HCT116 (cell line): Measurements from ENCODE around the gene LMAN1L. TPM values are rescaled to one million over a fixed set of nuclear protein-coding genes. Genes with fewer than 3 reads are reported as not detected.

ENCODE experiments used
- ATAC-seq: fragments of 200-7000 bp; cut with Tn5 transposase; 2 replicates; pipeline ENCODE4 v1.9.1; 2020; ENCODE audit warnings: mild to moderate bottlenecking, moderate library complexity
- BruUV-seq: library from RNA; stranded (reverse); fragments of 400-500 nt; replicated peaks from 2 replicates; lab custom pipeline; 2021; lab: Mats Ljungman, UMichigan
- CTCF ChIA-PET: fragments of 300-600 bp; sonication (Branson Sonifier 250); formaldehyde crosslinking; loops from one replicate; lab custom pipeline; 2021; ENCODE audit warnings: antibody characterized with exemption; lab: Charles Lee
- POLR2A ChIA-PET: fragments of 300-600, 350-600 bp; sonication (Branson Sonifier 250); formaldehyde crosslinking; loops from one replicate; lab custom pipeline; 2021; ENCODE audit warnings: antibody characterized with exemption; lab: Charles Lee
- RAD21 ChIA-PET, 2 experiments: fragments of 300-600 bp; sonication (Branson Sonifier 250); formaldehyde crosslinking; loops; one replicate each; lab custom pipeline; 2023; ENCODE audit warnings: low total read pairs in 2 of 2; ENCODE audit not compliant: uncharacterized antibody in 2 of 2, unreplicated experiment in 2 of 2, low non-redundant PET in 1 of 2; lab: Charles Lee
- DNase-seq: peaks from one replicate; pipeline ENCODE4 v3.0.0-alpha.2; 2010; ENCODE audit warnings: low read depth, low spot score
- H2AFZ ChIP-seq: fragments of 200-600 bp; shearing (Covaris generic), sonication (generic); 2 replicates; pipeline ENCODE4 v1.6.1; 2017; ENCODE audit warnings: low read depth, mixed run types, mixed read lengths, antibody characterized with exemption, low read length; ENCODE audit not compliant: poor library complexity, severe bottlenecking
- H3K27ac ChIP-seq: 2 replicates; pipeline ENCODE4 v1.5.1; 2012; ENCODE audit warnings: low read depth, low read length
- H3K27me3 ChIP-seq: fragments of 200-600 bp; sonication (generic); 2 replicates; pipeline ENCODE4 v1.6.1; 2016; ENCODE audit warnings: mixed run types, low read length, mixed read lengths; ENCODE audit not compliant: insufficient read depth
- H3K36me3 ChIP-seq, 2 experiments: fragments of 200-500 bp in 1 of 2; fragments of 200-600 bp in 1 of 2; sonication (Bioruptor generic) in 1 of 2; sonication (generic) in 1 of 2; 2 replicates each; pipeline versions ENCODE4 v1.5.1 to v1.6.1; 2014 to 2016; ENCODE audit warnings: low read length in 2 of 2, inconsistent platforms in 1 of 2, mixed read lengths in 1 of 2, mixed run types in 1 of 2; ENCODE audit not compliant: insufficient read depth in 2 of 2, control insufficient read depth in 1 of 2
- H3K4me1 ChIP-seq, 2 experiments: fragments of 200-600 bp in 1 of 2; sonication (generic) in 1 of 2; 2 replicates each; pipeline versions ENCODE4 v1.5.1 to v1.6.1; 2012 to 2017; ENCODE audit warnings: low read length in 2 of 2, inconsistent platforms in 1 of 2, mild to moderate bottlenecking in 1 of 2, mixed read lengths in 1 of 2, mixed run types in 1 of 2, moderate library complexity in 1 of 2; ENCODE audit not compliant: insufficient read depth in 2 of 2, control insufficient read depth in 1 of 2
- H3K4me2 ChIP-seq: fragments of 200-600 bp; sonication (generic); 2 replicates; pipeline ENCODE4 v1.6.1; 2017; ENCODE audit warnings: mixed run types, low read length, mixed read lengths
- H3K4me3 ChIP-seq, 2 experiments: fragments of 200-600 bp in 1 of 2; sonication (generic) in 1 of 2; replicated peaks in 1 of 2; 2 replicates each; pipeline ENCODE4 v1.5.1; 2011 to 2016; ENCODE audit warnings: low read length in 2 of 2, control low read depth in 1 of 2, low read depth in 1 of 2, mild to moderate bottlenecking in 1 of 2, mixed read lengths in 1 of 2, mixed run types in 1 of 2
- H3K79me2 ChIP-seq: fragments of 200-600 bp; sonication (generic); 2 replicates; pipeline ENCODE4 v1.6.1; 2017; ENCODE audit warnings: mild to moderate bottlenecking, mixed run types, low read length, moderate library complexity, mixed read lengths; ENCODE audit not compliant: insufficient read depth
- H3K9ac ChIP-seq: fragments of 200-600 bp; sonication (generic); 2 replicates; pipeline ENCODE4 v1.6.1; 2016; ENCODE audit warnings: low read length, mixed read lengths
- H3K9me2 ChIP-seq: fragments of 200-600 bp; sonication (generic), shearing (Covaris generic); 2 replicates; pipeline ENCODE4 v1.6.1; 2017; ENCODE audit warnings: mixed run types, mild to moderate bottlenecking, moderate library complexity; ENCODE audit not compliant: insufficient read depth
- H3K9me3 ChIP-seq, 2 experiments: fragments of 200-500 bp in 1 of 2; fragments of 200-600 bp in 1 of 2; sonication (Bioruptor generic) in 1 of 2; sonication (generic) in 1 of 2; 2 replicates each; pipeline ENCODE4 v1.6.1; 2014 to 2017; ENCODE audit warnings: low read length in 2 of 2, mixed read lengths in 2 of 2, inconsistent platforms in 1 of 2, low read depth in 1 of 2, mild to moderate bottlenecking in 1 of 2, mixed run types in 1 of 2, moderate library complexity in 1 of 2; ENCODE audit not compliant: control insufficient read depth in 1 of 2, insufficient read depth in 1 of 2
- H4K20me1 ChIP-seq: fragments of 200-600 bp; sonication (generic), shearing (Covaris generic); 2 replicates; pipeline ENCODE4 v1.6.1; 2017; ENCODE audit warnings: mixed run types, mild to moderate bottlenecking, moderate library complexity; ENCODE audit not compliant: insufficient read depth
- CEBPB ChIP-seq: IDR thresholded peaks from 2 replicates; pipeline ENCODE4 v1.6.1; 2012; ENCODE audit warnings: low read depth
- EGR1 ChIP-seq: IDR thresholded peaks from 2 replicates; pipeline ENCODE4 v1.6.1; 2012; ENCODE audit warnings: low read depth
- POLR2AphosphoS5 ChIP-seq: IDR thresholded peaks from 2 replicates; pipeline ENCODE4 v1.6.1; 2011; ENCODE audit warnings: mild to moderate bottlenecking, low read depth, low read length, moderate library complexity
- intact Hi-C: fragments of 100-400 bp; cut with micrococcal nuclease; formaldehyde crosslinking; loops from 2 replicates; pipeline ENCODE4 v1.10.0; 2022
- total RNA-seq: library from RNA; stranded (reverse); gene quantifications from one replicate; pipeline ENCODE4 v1.2.1, GENCODE V29; 2021; ENCODE audit not compliant: unreplicated experiment
- TF ChIP-seq, protein P1 (sequence below): IDR thresholded peaks from 2 replicates; pipeline ENCODE4 v1.6.1; 2012

LMAN1L gene
- total RNA-seq, 1 experiment from 2014 or later: 0.17 TPM

DNA sequence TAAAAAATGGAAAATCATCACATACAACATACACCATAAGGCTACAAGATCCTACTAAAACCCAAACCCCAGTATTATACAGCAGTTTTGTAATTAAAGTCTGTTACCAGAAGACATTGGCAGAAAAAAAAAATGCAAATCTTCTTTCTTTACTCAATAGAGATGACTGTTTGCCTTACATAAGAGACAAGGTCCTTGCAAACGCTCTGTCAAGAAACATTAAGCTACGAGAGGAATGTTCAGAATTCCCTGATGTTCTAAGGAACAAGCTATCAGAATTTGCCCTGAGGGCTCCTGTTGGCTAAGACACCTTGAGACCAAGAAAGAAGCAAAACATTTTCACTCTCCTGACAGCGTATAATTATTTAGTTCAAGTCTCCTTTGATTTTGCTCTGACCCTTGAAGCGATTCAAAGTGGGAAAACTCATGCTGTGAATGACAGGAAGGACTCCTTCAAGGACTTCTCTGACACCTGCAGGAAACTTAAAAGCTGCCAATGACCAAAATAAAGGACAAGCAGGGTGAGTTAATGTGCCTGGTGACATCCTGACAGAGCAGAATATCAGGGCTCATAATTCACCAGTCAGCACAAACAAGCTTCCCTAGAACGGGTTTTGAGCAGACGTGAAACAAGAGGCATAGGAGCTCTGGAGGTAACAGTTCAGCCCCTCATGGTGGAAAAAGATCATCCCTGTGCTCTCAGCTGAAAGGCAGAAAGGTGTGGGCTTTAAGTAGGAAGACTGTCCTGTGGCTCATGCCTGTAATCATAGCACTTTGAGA is 58.0 kb downstream of the LMAN1L start:
- no peaks in the 10 kb centered on the region for H3K27me3 ChIP-seq
- no TSS peak for BruUV-seq
- TF ChIP-seq EGR1: no peak
- TF ChIP-seq, protein P1, sequence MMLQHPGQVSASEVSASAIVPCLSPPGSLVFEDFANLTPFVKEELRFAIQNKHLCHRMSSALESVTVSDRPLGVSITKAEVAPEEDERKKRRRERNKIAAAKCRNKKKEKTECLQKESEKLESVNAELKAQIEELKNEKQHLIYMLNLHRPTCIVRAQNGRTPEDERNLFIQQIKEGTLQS: no peak
- TF ChIP-seq POLR2AphosphoS5: no peak
- POLR2A ChIA-PET: interaction anchor here (0.7 kb wide), 1 partner anchor 8 kb away, joined by 3 read pairs; no protein-coding TSS in a partner anchor
- no peak for ATAC-seq
- no peaks in the 10 kb centered on the region for H3K9me3 ChIP-seq
- intact Hi-C loops: no loop called here
- H3K9me2 ChIP-seq: no peaks in the 10 kb centered on the region
- RAD21 ChIA-PET: no interaction called here
- peaks cover 10 to 49% of the 10 kb centered on the region in 2 experiments for H3K4me1 ChIP-seq
- peaks cover 70% of the 10 kb centered on the region for H3K79me2 ChIP-seq
- CTCF ChIA-PET: no interaction called here
- H4K20me1 ChIP-seq: no peaks in the 10 kb centered on the region
- no peak overlapping the region for H3K9ac ChIP-seq
- peaks cover 0 to 8% of the 10 kb centered on the region in 2 experiments; a peak in 1 of 4 replicates for H3K36me3 ChIP-seq
- H2AFZ ChIP-seq: no peak overlapping the region
- DNase-seq: no peak
- no peak overlapping the region for H3K4me3 ChIP-seq
- no peak overlapping the region for H3K27ac ChIP-seq
- no peak overlapping the region for H3K4me2 ChIP-seq

DNA sequence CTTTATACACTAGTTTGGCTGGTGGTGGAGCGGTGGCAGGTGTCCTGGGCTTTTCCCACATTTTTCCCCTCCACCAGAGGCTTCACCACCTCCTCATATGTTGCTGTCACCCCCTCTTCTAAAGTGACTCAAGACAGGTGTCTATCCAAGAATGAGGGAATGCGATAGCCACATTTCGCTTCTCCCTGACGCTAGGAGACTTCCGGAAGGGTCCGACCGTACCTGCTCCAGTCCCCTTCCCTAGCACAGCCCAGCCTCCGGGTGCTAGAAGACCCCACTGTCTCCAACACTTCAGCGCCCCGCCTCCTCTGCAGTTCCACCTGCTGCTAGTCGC is 60.0 kb downstream of the LMAN1L start:
- intact Hi-C loops: loop anchor here (2.0 kb wide), 1 partner anchor 30 kb away; the partner anchor contains the start of gene ULK3
- DNase-seq (no peak), ATAC-seq (peak; percentile 4)
- peak overlapping the region; percentile 98 for H3K4me2 ChIP-seq
- RAD21 ChIA-PET: no interaction called here
- no peak for TF ChIP-seq CEBPB
- no peaks in the 10 kb centered on the region for H3K9me3 ChIP-seq
- H4K20me1 ChIP-seq: no peaks in the 10 kb centered on the region
- H3K27ac ChIP-seq: peak overlapping the region; percentile 71
- H3K27me3 ChIP-seq: no peaks in the 10 kb centered on the region
- peaks cover 51% of the 10 kb centered on the region for H3K79me2 ChIP-seq
- peaks cover 0 to 31% of the 10 kb centered on the region in 2 experiments; a peak in 2 of 4 replicates for H3K4me1 ChIP-seq
- H2AFZ ChIP-seq: no peak overlapping the region
- no peaks in the 10 kb centered on the region for H3K9me2 ChIP-seq
- H3K36me3 ChIP-seq: peaks cover 0 to 8% of the 10 kb centered on the region in 2 experiments; a peak in 1 of 4 replicates
- H3K9ac ChIP-seq: peak overlapping the region; percentile 83
- CTCF ChIA-PET: interaction anchor here (1.0 kb wide), 1 partner anchor 29 kb away, joined by 4 read pairs; no protein-coding TSS in a partner anchor
- TSS peak; percentile 55 for BruUV-seq
- POLR2A ChIA-PET: no interaction called here
- H3K4me3 ChIP-seq: peak overlapping the region; percentile 84 to 89
